T follicular helper cell (primary cell): ENCODE data around the gene TCAP.
A peak's percentile ranks its signal among the peaks of the same experiment; 100 is the strongest.

Experiments
- DNase-seq: peaks from one replicate; pipeline ENCODE4 v3.0.0-alpha.2; 2020; ENCODE audit warnings: low read depth

TCAP gene

GRCh38 chr17:39628655-39629493, 36.3 kb upstream of the TCAP start:
- no peak for DNase-seq

DNA sequence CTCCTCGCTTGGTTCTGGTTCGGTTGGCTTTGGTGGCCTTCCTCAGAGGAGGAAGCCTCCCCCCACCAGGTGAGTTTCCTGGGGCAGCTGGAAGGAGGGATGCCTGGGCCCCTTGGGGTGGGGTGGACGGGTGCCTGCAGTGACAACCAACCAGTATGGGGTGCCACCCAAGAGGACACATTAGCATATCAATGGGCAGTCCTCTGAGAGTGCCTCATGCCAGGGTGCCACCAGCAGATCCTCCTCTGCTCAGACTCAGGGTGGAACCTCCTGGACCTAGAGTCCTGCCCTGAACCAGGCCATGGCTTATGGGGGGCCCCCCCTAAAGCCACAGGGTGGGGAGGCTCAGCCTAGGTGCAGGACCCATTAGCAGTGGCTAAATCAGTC, 35.7 kb upstream of the TCAP start:
- DNase-seq: no peak

DNA sequence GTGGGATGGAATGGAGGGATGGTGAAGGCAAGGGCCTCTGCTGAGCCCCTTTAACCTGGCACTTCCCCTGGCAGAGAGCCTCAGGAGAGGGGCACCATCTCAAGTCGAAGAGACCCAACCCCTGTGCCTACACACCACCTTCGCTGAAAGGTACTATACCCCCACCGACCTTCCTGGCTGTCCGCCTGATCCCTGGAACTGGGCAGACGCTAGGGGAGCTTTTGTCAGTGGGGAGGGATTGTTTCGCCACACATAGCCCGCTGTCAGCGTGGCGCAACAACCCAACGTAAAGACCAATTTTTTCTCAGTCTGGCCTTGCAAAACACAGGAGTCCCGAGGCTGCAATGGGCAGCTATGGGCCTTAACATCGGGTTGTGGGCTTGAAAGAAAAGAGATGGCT, 35.3 kb upstream of the TCAP start:
- no peak for DNase-seq

GRCh38 chr17:39631403-39631802, 33.7 kb upstream of the TCAP start:
- no peak for DNase-seq

DNA sequence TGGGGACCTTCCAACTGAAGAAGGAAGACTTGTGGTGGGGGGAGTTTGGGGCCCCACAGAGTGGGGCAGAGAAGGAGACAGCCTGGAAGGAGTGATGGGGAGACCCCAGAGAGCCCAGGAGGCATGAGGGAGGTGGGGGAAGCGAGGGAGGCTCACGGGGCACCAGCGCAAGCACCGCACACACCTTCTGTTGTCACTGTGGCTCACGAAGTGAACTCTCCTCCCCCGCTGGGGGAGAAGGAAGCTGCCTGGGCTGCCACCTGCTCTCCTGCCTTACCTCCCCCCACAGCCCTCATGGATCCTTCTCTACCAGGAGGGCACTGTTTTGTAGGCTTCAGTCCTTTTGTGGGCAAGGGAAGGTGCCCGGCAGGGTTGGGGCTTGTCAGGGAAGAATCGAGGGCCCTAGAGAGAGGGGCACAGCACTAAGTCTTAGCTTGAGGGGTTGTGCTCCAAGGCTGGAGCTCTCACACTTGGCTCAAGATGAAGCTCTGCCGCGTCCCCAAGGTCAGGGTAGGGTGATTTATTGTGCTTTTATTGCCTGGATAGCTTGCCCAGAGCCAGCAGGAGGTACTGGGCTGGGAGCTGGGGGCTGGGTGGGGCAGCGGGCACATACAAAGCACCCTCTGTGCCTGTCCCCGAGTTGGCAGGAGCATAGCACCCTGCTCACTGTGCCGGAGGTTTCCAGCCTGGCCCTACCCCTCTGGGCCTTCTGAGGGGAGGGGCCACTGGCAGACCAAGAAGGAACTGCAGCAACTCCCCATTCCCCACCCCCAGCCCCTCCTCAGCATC, 32.8 kb upstream of the TCAP start:
- DNase-seq: no peak

GRCh38 chr17:39633570-39634183, 31.5 kb upstream of the TCAP start:
- DNase-seq: no peak

GRCh38 chr17:39634384-39634871, 30.7 kb upstream of the TCAP start:
- DNase-seq: no peak

DNA sequence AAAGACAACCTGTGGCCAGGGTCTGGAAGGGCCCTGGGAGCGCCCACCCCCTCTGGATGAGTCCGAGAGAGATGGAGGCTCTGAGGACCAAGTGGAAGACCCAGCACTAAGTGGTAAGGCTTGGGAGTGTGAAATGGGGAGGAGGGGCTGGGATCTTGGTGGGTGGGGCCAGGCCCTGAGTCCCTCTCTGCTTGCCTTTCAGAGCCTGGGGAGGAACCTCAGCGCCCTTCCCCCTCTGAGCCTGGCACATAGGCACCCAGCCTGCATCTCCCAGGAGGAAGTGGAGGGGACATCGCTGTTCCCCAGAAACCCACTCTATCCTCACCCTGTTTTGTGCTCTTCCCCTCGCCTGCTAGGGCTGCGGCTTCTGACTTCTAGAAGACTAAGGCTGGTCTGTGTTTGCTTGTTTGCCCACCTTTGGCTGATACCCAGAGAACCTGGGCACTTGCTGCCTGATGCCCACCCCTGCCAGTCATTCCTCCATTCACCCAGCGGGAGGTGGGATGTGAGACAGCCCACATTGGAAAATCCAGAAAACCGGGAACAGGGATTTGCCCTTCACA, 29.5 kb upstream of the TCAP start:
- no peak for DNase-seq

DNA sequence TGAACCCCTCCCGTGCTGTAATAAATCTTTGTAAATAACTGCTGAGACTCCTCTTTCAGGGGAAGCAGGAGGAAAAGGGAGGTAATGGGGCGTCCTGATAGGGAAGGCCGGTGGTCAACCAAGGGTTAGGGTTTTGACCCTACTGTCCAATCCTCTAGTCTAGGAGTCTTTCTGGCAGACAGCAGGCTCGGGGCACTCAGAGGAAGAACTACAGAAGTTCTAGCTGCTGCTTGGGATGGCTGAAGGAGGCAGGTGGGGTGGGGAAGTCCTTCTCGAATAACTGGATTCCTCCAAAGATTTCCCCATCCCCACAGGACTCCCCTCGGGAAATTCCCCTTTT, 28.6 kb upstream of the TCAP start:
- DNase-seq: no peak

- DNase-seq: peak; percentile 82
These were observed 28.0 kb upstream of the TCAP start, which contains the start of gene STARD3 for GRCh38 chr17:39636927-39637736. Gene STARD3 (plus strand): TSS chr17:39637144. CDS start chr17:39653532, 16,388 bp downstream.

GRCh38 chr17:39638317-39638716, 26.8 kb upstream of the TCAP start:
- DNase-seq: no peak

DNA sequence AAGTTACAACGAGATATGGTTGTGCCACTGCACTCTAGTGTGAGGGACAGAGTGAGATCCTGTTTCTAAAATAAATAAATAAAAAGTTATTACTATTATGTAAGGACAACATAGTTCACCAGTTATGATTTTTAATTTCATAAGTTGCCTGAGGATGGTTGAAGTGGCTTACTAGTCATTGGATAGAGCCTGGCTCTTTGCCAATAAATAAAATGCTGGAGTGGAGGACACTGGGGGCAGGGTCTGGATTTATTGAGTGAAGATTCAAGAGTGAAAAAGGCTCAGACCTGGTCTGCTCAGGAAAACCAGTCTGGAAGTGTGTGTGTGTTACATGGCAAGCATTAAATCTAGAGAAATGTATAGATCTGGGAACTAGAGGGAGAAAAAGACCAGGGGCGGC, 26.1 kb upstream of the TCAP start:
- no peak for DNase-seq

- DNase-seq: no peak
These were observed 25.3 kb upstream of the TCAP start for GRCh38 chr17:39639566-39640458.

DNA sequence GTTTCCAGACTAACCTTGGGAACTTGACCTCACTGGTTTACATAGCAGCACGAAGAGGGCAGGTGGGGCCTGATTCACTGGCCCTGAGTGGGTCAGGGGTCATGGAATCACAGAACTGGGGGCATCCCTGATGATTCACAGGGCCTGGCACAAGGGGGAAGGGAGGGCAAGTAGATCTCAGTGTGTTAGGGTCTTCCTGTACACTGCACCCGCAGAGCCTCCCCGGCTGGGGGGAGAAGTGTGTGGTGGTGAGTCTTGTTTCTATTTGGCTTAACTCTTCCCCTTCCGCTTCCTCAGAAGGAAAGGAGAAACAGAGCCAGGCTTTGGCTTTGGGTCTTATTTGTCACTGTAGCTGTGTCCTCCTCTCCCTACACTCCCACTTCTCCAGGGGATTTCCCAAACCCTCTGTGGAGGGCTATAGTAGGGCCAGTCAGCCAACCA, 24.5 kb upstream of the TCAP start:
- DNase-seq: no peak

DNA sequence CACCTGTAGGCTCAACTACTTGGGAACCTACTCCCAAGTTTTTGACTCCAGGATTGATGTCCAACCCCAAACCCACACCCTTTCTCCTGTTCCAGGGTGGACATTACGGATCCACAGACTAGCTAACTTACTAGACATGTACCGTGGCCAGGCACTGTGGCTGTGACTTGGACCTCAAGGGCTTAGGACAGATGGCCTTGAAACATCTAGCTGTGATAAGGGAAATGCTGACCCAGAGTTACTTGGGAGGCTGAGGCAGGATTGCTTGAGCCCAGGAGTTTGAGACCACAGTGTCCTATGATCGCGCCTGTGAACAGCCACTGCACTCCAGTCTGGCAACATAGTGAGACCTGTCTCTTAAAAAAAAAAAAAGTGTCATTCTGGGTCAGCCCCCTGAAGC, 24.1 kb upstream of the TCAP start:
- DNase-seq: no peak

DNA sequence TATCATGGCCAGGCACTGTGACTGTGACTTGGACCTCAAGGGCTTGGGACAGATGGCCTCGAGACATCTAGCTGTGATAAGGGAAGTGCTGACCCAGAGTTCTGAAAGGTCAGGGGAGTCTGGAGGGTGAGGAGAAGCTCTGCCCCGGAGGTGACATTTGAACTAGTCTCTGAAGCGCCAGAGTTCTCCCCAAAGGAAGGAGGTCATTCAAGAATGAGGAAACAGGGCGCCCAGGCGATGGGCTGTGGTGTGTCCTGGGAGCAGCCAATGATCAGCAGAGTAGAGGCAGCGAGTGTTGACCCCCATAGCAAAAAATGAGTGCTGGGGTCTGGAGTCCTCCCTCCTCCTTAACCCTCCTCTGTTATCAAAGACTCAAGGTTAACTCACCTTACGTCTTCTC, 23.3 kb upstream of the TCAP start:
- no peak for DNase-seq

- no peak for DNase-seq
These were observed 22.7 kb upstream of the TCAP start for GRCh38 chr17:39642291-39643074.

DNA sequence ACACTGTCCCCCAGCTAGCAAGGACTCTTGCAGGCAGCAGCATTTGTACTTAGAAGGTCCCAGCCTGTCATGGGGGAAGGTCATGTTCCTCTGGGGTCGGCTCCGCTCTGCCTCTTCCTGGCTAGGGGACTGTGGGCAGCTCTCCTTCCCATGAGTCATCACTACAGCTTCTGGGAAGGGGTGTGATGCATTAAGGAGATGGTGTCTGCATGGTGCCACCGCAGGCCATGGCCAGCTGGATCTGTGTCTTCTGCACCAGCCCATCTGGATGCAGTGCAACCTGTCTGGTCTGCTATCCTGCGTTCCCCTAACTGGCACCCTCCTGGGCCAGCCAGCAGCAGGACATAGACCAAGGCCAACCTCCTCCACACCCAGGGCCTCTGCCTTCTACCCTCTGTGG, 21.9 kb upstream of the TCAP start:
- no peak for DNase-seq

DNA sequence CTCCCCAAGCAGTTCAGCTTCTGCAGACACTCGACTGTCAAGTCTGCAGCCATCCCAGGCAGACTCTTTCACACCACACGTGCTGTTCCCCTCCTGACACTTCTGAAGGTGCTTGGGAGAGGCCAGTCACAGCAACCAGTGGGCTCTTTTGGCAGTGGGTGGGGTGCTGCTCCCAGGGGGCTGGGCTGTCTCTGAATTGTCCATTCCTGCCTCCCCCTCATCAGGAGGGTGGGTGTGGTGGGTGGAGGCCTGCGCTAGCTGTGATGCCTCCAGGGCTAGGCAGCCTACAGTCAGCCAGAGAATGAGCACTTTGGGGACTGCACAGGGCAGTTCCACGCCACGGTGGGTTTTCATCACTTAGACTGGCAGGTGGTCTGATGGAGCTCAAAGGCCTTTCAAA, 17.9 kb upstream of the TCAP start:
- no peak for DNase-seq
